ENCODE results near the gene NBDY.
A peak's percentile ranks its signal among the peaks of the same experiment; 100 is the strongest.
"Not testable (repeated sequence)": the region's sequence is repeated elsewhere in the genome, so short reads cannot be mapped to it uniquely, and the experiment has no call there.

Gene NBDY

DNA sequence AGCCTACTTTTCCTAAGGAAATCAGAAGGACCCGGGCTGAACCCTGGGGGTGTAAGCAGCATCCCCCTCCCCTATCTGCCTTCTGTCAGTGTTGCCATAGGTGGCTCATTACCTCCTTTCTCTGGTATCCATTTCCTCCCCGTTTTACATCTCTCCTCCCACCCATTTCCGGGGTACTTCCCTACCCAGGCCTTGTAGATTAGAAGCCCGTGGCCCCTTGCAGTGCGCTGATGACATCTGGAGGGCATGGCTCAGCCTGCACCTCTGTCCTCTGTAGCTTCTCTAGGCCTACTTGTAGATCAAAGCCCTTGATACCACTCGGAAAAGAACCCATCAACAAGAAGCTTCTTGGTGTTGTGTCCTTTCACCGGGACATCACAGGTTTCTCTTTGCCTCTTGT is 71.8 kb downstream of the NBDY start:
- DNase-seq (ENCODE audit: low read depth in 2 of 2) = no peak

DNA sequence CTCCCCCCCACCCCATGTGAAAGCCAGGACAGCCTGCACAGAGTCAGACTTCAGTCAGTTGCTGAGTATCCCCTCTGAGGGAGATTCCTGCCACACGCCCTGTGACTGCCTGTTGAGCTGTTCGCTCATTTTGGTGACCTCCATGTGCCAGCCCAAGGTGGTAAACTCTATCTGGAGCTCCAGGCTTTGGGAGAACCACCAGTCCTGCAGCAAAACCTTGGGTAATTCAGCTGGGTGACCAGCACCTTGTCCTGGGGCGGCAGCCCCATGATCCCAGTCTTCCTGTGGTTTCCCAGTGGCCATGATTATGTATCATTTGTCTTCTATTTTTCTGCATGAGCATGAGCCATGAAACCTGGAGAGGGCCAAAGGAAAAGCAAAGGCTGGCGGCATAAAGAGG is 73.4 kb downstream of the NBDY start:
- no peak for DNase-seq (ENCODE audit: low read depth in 2 of 2)

DNA sequence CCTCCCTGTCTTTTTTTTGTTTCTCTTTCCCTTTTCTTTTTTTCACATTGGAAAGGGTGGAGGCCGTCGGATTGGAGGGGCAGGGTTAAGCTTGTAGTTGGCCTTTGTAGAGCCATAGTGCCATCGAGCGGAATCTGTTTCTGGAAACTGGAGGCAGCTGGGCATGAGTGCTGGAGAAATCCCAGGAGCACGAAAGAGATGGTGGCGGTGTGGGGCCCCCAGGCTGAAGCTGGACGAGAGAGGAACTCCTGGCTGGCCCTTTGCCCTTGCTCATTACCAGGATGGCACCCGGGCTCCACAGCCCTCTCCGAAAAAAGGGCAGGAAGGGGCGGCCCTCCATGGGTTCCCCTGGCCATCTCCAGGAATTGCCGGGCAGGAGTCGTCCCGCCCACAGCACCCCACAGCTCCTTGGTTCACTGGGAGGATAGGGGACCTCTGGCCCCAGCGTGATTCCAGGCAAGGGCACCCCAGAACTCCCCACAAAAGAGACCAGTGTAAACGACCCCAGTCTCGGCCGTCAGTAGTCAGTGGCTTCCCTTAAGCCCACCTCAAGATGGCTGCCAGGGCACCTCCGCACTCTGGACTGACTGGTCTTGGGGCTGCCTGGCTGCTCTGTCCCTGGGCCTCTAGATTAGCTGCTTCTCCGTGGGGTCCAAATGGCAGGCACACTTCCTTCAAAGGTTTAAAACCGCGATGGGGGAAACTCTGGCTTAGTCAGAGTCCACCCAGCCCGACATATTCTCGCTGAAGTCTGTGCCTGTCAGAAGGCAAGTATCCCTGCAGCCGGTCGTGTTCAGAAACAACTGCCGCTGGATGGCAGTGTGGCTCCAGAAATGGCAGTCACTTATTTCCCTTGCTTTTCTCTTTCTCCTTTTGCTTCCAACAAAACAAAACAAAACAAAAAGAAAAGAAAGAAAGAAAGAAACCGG is 74.1 kb downstream of the NBDY start:
- DNase-seq (ENCODE audit: low read depth in 2 of 2) = peak in 1 of 2 donors; percentile 21

DNA sequence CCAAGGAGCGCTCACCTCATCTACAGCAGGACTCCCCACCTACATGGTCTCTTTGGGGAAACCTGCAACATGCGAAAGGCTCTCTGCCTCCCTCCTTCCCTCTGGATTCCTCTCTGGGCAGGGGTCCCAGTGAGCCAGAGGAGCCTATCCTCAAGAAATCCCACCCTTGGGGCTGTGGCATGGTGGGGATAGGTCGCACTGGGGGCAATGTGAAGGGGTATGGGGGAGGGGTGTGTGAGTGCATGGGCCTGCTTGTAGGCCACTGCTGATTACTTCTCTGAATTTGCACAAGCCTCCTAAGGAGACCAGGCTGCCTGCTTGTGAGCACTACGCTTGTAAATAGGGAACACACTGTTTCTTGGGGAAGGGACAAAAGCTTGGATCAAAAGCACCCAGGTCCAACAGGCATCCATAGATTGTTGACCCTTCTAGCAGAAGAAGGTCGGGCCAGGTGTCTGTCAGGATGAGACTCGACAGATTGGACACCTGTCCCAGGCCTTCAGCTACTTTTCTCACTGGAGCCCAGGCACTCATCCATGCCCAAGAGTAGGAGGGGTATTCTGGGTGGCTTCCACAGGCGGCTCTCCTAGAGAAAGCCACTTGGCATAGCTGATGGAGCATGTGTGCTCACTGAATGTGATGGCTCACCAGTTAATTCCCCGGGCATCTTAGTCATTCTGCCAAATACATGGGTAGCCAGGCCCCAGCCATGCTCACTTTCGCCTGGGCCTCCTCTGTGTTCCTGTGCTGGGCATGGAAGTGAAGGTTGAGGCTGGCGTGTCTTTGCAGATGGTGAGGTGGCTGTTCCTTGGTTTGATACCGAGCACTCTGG is 75.0 kb downstream of the NBDY start:
- DNase-seq (ENCODE audit: low read depth in 2 of 2) = no peak

DNA sequence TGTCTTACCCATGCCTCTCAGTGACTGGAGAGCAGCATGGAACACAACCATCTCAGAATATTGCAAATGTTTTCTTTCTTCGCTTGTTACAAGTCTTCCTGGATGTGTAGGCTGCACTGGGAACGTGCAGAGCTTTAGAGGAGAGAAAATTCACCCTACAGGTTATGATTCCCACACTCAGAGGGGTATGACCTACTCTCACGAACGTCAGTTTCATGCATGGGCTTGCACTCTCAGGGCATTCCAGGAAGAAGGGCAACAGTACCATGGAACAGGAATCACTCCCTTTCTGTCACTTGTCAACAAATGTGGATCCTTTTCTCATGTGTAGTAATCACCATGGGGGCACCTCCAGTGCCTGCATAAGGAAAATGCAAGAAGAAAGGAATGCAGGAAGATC is 75.8 kb downstream of the NBDY start:
- no peak for DNase-seq (ENCODE audit: low read depth in 2 of 2)

DNA sequence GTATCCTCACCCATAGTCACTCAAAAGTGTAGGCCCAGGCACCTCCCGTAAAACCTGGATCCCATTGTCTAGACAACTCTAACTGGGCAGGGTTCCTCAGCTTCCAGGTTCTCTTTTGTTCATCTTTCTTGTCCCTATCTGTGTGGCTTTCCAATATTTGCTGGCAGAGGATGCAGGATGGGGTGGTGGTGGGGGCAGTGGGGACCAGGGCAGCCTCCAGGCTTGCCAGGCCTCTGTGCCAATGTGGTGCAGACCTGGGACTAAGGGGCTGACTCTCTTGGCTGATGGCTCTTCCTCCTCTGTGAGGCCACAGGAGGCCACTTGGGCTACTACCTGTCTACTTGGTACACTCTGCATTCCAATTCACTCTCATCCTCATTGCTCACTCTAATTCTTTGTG is 76.4 kb downstream of the NBDY start:
- no peak for DNase-seq (ENCODE audit: low read depth in 2 of 2)

DNA sequence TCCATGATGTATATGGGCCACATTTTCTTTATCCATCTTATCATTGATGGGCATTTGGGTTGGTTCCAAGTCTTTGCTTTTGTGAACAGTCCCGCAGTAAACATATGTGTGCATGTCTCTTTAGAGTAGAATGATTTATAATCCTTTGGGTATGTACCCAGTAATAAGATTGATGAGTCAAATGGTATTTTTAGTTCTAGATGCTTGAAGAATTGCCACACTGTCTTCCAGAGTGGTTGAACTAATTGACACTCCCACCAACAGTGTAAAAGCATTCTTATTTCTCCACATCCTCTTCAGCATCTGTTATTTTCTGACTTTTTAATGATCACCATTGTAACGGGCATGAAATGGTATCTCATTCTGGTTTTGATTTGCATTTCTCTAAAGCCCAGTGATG is 77.1 kb downstream of the NBDY start:
- not testable (repeated sequence) for DNase-seq (ENCODE audit: low read depth in 2 of 2)

DNA sequence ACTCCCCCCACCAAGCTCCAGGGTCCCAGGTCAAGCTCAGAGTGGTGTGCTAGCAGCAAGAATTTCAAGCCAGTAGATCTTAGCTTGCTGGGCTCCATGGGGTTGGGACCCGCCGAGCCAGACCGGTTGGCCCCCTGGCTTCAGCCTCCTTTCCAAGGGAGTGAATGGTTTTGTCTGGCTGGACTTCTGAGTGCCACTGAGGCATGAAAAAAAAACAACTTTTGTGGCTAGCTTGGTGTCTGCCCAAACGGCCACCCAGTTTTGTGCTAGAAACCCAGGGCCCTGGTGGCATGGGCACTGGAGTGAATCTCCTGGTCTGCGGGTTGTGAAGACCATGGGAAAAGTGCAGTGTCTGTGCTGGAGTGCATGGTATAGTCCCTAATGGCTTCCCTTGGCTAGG is 82.6 kb downstream of the NBDY start:
- no peak for DNase-seq (ENCODE audit: low read depth in 2 of 2)

DNA sequence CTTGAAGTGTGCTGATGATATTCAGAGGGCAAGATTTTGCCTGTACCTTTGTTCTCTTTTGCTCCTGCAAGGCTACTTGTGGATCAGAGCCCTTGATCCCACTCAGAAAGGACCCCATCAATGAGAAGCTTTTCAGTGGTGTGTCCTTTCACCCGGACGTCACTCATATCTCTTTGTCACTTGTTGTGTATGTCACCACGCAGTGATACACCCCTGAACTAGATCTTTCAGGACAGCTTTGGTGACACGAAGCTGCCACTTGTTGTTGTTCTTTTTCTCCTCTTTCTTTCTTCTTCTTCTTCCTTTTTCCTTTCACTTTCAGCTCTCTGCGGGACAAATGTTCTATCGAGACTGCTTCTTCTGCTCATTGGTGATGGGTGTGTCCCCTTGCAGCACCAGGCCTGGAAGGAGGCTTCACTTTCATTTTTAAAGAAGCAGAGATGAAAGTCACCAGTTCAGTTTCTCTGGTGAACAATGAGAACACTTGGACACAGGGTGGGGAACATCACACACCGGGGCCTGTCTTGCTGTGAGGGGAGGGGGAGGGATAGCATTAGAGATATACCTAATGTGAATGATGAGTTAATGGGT is 83.6 kb downstream of the NBDY start:
- no peak for DNase-seq (ENCODE audit: low read depth in 2 of 2)

DNA sequence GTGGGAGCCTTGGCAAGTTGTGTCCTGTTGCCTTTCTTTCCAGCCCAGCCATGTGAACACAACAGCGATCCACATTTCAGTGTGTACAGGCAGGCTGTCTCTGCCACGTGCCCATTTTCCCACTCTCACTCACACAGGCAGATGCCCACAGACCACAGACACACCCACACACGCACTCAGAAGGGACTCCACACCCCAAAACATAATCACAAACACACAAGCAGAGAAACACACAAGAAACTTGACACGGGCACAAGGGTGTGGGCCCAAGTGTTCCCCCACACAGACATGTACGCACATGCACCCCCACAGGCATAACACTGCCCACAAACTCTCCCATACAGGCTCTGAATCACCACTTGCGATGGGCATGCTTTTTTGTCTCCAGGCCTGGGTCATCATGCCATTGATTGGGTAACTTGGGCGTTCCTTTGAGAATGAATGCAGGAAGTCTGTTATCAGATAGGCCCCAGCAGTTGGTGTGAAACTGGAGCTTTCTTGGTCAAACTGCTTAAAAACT is 84.3 kb downstream of the NBDY start:
- DNase-seq (ENCODE audit: low read depth in 2 of 2) = no peak

DNA sequence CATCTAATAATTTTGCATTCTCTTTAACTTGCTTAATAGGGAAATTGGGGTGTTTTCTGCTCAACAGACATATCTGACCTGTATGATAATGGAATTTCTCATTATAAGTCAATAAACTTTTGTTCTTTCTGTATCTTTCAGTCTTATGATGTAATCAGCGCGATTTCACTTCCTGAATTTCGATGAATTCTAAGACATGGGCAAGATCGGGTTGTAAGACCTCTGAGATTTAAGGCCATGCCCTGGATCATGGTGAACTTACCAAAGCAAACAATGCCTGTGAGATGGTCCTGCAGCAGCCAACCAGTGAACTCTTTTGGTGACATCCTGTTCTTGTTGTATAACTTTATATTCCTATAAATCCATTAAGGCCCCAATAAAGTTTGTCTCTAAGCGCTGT is 88.1 kb downstream of the NBDY start:
- no peak for DNase-seq (ENCODE audit: low read depth in 2 of 2)

DNA sequence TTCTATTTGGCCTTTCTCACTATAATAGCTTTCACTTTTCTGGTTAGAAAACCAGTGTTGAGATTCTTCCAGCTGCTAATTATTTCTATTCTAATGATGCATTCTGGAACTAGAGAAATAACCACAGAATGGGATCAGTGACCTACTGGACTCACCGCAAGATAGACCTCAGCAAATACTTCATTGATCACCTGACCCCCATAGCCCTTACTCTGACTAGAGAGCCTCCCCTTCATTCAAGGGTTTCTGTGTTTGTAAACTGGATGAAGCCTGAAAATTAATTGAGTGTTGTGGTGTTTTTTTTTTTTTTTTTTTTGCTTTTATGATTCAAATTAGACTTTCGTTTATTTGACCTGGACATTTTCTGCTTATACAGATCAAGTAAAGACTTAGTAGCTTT is 97.0 kb downstream of the NBDY start:
- no peak for DNase-seq (ENCODE audit: low read depth in 2 of 2)

DNA sequence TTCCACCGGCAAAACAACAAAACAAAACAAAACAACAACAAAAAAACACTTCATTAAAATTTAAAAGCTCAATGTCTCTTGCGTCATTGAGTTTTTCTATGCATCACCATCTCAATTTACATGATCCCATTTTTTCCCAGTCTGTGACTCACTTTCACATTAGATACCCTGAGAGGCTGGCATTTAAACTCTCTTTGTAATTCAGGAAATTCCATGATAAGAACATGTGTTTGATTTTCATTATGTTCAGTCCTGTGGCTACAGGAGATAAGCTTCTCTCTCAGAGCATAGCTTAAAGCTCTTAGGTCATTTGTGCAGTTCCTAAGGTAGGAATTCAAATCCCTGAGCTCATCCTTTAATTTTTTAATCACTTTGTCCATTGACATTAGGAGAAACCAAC is 104.6 kb downstream of the NBDY start:
- DNase-seq (ENCODE audit: low read depth in 2 of 2) = no peak

DNA sequence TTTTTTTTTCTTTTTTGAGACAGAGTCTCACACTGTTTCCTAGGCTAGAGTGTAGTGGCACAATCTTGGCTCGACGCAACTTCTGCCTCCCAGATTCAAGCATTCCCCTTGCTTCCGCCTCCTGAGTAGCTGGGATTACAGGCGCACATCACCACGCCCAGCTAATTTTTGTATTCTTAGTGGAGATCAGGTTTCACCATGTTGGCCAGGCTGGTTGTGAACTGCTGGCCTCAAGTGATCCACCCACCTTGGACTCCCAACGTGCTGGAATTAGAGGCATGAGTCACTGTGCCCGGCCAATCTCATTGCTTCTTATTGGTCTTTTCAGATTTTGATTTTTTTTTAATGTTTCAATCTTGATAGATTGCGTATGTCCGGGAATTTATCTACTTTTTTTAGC is 124.4 kb downstream of the NBDY start:
- DNase-seq (ENCODE audit: low read depth in 2 of 2) = no peak

DNA sequence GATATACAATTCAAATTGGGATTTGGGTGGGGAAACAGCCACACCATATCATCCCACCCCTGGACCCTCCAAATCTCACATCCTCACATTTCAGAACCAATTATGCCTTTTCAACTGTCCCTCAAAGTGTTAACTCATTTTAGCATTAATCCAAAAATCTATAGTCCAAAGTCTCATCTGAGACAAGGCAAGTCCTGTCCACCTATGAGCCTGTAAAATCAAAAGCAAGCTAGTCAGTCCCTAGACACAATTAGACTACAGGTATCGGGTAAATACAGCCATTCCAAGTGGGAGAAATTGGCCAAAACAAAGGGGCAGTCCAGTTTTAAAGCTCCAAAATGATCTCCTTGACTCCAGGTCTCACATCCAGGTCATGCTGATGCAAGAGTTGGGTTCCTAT is 128.0 kb downstream of the NBDY start:
- no peak for DNase-seq (ENCODE audit: low read depth in 2 of 2)

DNA sequence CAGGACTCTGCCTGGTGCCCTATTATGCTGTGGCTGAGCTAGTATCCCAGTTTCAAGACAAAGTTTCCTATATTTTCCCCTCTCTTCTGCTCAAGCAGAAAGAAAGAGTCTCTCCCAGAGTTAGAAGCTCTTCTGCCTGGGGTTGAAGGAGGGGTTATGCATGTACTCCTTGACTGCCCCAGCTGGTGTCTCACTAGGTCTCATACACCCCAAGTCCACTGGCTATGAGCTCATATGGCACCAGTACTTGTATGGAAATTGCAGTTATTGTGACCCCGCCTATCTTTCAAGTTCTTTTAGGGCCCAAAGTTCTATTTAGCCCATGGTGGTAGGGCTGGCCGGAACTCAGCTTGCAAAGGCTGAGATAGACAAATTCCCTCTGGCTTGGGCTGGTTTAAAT is 131.8 kb downstream of the NBDY start:
- DNase-seq (ENCODE audit: low read depth in 2 of 2) = no peak

Data from stimulated activated CD8-positive, alpha-beta memory T cell treated with anti-CD3 and anti-CD28 coated beads, Interleukin-7, amount 100 ng/mL, for 1 hour (primary cell).